ENCODE results near the gene OR51D1.

Gene OR51D1

DNA sequence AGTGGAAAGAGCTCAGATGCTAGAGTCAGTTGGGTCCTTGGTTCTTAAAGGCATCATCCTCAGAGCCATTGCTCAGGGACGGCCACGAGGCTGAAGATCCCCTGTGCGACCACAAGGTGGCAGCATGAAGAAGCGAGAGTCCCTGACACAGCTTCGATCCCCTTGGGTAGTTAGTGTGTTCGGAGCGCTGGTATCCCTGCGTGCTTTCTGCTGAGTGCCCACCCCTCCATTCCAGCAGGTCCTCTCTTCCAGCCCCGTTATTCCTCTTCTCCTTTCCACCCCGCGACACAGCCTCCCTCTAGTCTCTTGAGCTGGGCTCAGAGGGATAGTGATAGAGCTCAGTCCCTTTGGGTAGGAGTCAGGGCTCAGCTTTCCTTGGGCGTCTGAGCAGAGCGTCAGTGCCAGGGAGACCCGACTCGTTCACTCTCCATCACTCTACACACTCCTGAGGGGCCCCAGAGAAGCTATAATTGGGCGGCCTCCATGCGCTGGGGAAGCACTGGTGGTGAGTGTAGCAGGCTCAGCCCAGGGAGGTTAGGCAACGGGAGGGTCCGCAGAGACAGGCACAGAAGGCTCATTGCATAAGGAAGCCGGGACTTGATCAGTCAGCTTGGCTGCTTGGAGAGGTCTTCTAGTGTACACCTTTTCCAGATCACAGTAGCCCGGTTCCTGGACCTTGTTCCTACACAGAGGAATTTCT, at the start of gene OR51D1:
TSS of gene OR51D1 (plus strand) at position 516 of the 700 bp plus-strand sequence. CDS start 2,314 bp downstream, outside the sequence.
- peak; percentile 56 for DNase-seq

GRCh38 chr11:4589017-4589416, 48.3 kb upstream of the OR51D1 start:
- no peak for DNase-seq

DNA sequence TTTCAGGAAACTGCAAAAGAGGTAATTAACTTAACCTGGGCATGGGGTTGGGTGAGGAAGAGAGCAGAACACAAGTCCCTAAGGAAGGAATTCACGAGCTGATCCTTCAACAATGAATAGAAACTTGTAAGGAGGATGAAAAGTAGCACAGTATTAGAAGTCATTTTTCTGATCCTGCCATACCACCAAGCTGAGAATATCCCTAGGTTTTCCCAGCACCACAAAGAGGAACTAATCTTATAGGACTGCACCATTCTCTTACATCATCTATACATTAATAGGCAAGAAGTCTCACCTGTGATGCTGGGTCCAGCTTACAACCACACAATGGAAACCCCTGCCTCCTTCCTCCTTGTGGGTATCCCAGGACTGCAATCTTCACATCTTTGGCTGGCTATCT, 43.5 kb upstream of the OR51D1 start, which contains the start of gene OR52I1:
TSS of gene OR52I1 (plus strand) at position 301 of the 400 bp plus-strand sequence. CDS start at position 301, 0 bp downstream.
- DNase-seq, result no peak

- DNase-seq, result no peak
Measured at GRCh38 chr11:4605057-4605456, 32.2 kb upstream of the OR51D1 start.

DNA sequence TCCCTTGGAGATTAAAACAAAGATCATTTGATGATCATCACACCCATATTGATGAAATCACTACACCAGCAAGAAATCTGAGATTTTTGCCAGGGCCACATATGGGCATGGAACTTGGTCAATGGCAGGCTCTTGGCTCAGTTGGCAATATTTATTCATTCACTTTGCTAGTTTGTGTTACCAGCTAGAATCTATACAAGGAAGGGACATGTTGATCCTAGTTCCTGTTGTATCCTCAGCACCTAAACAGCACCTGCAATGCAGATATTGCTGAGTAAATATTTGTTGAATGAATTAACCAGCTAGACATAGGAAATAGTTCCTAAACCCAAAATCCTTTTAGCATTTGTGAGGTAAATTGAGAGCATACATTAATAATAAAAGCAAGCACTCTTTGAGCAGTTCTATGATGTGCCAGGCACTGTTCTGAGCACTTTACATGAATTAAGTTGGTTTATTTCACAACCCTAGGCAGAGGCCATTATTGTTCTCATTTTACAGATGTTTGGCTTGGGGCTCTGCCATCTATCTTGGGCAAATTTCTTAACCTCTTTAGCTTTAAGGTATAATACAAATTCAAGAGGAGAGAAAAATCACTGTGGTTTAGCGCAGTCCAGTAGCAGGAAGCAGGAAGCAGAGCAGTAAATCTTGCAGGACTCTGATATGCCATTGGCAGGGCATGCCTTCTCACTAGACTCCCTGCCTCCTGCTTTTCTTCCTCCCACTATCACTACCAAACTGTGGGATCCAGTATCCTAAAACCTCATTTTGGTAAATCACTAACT, 30.9 kb upstream of the OR51D1 start:
- DNase-seq, result no peak

- no peak for DNase-seq
Measured at GRCh38 chr11:4607096-4607495, 30.2 kb upstream of the OR51D1 start.

GRCh38 chr11:4607781-4608666, 29.3 kb upstream of the OR51D1 start, which contains the start of gene TRIM68:
Gene TRIM68, minus strand, starts transcription at chr11:4608231. Its CDS starts 2,727 bp downstream, at chr11:4605504.
- peak; percentile 85 for DNase-seq

- DNase-seq, result no peak
Measured at GRCh38 chr11:4610258-4610935, 26.9 kb upstream of the OR51D1 start.

DNA sequence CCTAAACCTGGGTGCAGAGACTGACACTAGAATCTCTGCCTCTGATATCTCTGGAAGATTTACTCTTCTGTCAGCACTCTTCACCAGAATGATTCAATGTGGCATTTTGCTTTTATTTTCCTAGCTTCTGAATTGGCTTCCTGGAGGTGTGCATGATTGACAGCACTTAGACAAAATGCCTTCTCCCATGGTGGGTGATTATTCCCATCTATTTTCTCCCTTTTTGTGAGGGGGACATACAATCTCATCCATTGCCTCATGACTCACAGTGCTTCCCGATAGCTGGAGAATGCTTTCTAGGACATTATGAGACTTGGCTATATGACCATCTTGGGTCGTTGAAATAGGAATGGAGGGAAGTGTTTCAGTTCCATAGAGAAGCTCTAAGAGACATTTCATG, 25.3 kb upstream of the OR51D1 start:
- DNase-seq, result no peak

GRCh38 chr11:4615856-4616444, 21.3 kb upstream of the OR51D1 start:
- DNase-seq, result no peak

GRCh38 chr11:4619514-4619913, 17.8 kb upstream of the OR51D1 start:
- no peak for DNase-seq

DNA sequence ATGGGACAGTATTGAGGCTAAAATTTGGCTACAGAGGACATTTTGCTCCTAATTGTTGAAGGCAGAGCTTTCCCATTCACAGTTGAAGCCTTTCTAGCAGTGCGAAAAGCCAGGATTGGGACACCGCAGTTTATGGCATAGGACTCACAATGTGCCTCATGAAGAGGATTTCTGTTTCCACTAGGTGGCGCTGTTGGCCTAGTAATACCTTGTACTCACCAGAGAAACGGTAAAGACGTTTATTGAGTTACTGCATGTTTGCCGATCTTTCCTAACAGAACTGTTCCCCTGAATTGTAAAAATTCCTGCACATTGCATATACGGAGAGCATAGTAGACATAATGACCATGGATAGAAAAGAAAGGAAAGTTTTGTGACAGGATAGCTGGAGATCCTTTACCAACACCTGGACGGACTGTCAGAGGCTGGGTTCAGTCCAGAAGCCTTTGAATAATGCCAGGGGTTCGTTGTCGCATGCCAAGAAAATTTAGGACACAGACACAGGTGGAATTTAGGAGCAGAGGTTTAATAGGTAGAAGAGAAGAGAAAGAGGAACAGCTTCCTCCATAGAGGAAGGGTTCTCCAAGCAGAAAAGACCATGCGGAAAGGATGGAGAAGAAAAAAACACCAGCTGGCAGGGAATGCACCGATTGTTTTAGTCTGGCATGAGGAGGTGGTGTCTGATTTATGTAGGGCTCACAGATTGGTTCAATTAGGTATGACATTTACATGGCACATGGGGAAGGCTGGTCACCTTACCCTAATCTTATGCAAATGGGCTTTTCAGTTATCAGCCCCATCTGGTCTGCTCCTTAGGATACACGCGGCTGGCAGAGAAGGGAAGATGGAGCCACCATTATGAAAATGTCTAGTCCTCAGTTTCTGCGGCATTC, 10.8 kb upstream of the OR51D1 start:
- no peak for DNase-seq

GRCh38 chr11:4636136-4636535, 1.1 kb upstream of the OR51D1 start:
- no peak for DNase-seq

DNA sequence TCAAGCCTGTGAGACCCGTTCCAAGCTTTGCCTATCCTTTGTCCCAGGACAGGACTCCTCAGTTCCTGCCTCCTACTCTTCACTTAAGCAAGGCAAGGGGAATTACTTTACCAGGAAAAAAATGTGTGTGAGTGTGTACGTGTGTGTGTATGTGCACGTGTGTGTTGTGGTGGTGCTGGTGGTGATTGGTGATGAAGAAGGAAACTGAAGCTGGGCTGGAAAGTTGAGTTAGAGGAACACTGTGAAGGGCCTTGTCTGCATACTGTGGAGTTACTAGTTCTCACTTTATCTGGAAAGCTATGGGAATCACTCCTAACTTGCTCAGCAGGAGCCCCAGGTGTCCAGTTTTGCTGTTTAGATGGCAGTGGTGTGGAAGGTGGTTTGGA, 378 bp downstream of the OR51D1 start:
- no peak for DNase-seq

GRCh38 chr11:4639931-4640330, 2.7 kb downstream of the OR51D1 start:
- DNase-seq, result no peak

DNA sequence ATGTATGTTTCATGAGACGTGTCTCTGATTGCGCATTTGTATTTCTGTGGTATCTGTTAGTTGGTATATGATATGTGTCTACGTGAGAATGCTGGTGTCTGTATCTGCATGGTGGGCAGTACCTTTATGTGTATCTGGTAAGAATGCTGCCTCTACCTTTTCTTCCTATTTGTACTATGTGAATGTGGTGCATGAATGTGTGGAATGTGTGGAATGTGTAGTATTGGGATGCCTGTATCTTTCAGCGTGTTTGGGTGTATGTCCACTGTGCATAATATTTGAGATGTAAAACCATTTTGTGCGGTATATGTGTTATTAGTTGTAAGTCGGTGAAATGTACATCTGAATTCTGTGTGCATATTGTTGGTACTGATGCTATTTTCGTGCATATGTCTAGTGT, 4.2 kb downstream of the OR51D1 start:
- DNase-seq, result no peak

DNA sequence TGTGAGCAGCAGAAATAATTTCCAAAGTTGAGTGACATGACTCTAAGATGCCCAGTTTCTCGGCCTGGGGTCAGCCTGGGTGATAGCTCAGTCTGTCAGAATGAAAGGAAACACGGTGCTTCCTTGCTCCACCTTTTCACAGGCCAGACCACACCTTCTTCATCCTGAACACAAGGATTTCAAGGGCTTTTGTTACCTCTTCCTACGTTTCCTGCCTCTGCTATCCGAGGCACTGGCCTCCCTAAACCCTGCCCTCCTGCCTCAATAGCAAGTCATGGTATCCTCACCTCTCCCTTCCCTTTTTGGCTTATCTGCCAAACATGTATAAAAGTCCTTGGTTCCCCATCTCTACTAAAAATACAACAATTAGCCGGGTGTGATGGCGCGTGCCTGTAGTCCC, 4.8 kb downstream of the OR51D1 start:
- DNase-seq, result no peak

- DNase-seq, result no peak
Measured at GRCh38 chr11:4643076-4643475, 5.8 kb downstream of the OR51D1 start.

DNA sequence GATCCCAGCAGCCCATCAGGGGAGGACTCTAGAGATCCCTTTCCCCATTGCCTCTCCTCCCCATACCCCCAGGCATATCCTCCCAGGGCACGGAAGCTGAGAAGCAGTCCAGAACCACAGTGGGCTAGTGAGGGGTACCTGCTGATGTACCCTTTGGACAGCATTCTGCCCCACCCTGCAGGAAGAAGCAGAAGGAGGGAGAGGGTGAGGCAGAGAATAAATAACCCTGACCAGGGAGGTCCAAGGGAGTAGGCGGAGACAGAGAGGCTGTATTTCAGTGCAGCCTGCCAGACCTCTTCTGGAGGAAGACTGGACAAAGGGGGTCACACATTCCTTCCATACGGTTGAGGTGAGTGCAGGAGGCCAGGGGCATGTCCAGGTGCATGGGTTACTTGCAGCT, 6.4 kb downstream of the OR51D1 start, which contains the start of gene OR51E1:
TSS of gene OR51E1 (plus strand) at position 301 of the 400 bp plus-strand sequence. CDS start 8,545 bp downstream, outside the sequence.
- DNase-seq, result no peak

GRCh38 chr11:4644233-4644632, 7.0 kb downstream of the OR51D1 start:
- no peak for DNase-seq

GRCh38 chr11:4645974-4646373, 8.7 kb downstream of the OR51D1 start:
- no peak for DNase-seq
